Measurements from ENCODE around the gene AHSA1.

GRCh38 chr14:77426396-77426795 lies 31.5 kb upstream of the AHSA1 start:
- TF ChIP-seq, protein P1, sequence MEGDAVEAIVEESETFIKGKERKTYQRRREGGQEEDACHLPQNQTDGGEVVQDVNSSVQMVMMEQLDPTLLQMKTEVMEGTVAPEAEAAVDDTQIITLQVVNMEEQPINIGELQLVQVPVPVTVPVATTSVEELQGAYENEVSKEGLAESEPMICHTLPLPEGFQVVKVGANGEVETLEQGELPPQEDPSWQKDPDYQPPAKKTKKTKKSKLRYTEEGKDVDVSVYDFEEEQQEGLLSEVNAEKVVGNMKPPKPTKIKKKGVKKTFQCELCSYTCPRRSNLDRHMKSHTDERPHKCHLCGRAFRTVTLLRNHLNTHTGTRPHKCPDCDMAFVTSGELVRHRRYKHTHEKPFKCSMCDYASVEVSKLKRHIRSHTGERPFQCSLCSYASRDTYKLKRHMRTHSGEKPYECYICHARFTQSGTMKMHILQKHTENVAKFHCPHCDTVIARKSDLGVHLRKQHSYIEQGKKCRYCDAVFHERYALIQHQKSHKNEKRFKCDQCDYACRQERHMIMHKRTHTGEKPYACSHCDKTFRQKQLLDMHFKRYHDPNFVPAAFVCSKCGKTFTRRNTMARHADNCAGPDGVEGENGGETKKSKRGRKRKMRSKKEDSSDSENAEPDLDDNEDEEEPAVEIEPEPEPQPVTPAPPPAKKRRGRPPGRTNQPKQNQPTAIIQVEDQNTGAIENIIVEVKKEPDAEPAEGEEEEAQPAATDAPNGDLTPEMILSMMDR (conservative IDR thresholded peaks at IDR 0.05): no peak
- no peak for TF ChIP-seq EZH2 (IDR thresholded peaks at IDR 0.05; ENCODE audit: low read depth)
